ENCODE results near the gene ATP1A1. TPM values are rescaled to one million over a fixed set of nuclear protein-coding genes. Genes with fewer than 3 reads are reported as not detected.

The ATP1A1 gene
- total and polyA plus RNA-seq, 4 donors = 68.6 to 128 (median 82.6) TPM

- Histone ChIP-seq H3K36me3 (ENCODE audit: control insufficient read depth in 4 of 4, insufficient read depth in 3 of 4, low read depth in 1 of 4, low read length in 3 of 4) (no peaks in the 10 kb centered on the region), H3K27me3 (ENCODE audit: control insufficient read depth in 4 of 4, insufficient read depth in 4 of 4, low read length in 3 of 4) (no peaks in the 10 kb centered on the region), H3K9me3 (ENCODE audit: control insufficient read depth in 4 of 4, low read length in 3 of 4) (no peaks in the 10 kb centered on the region), H3K4me3 (ENCODE audit: low read depth in 1 of 3, low read length in 3 of 3) (peak overlapping the region in 2 of 3 donors; percentile 4 to 20), H3K27ac (ENCODE audit: low read depth in 1 of 2, low read length in 2 of 2) (peak overlapping the region; percentile 71 to 86), H3K4me1 (ENCODE audit: control insufficient read depth in 4 of 4, insufficient read depth in 4 of 4, low read length in 3 of 4) (peaks cover 17 to 73% (median 64%) of the 10 kb centered on the region in 4 donors), H3K9ac (ENCODE audit: low read depth in 1 of 2, low read length in 2 of 2) (peak overlapping the region; percentile 36 to 71)
- DNase-seq (ENCODE audit: low spot score) = no peak
- WGBS = 20% methylated on average over 13 of the region's 13 CpGs
- TF ChIP-seq, protein P1, sequence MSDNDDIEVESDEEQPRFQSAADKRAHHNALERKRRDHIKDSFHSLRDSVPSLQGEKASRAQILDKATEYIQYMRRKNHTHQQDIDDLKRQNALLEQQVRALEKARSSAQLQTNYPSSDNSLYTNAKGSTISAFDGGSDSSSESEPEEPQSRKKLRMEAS (IDR thresholded peaks at IDR 0.05) = no peak
- TF ChIP-seq, protein P2, sequence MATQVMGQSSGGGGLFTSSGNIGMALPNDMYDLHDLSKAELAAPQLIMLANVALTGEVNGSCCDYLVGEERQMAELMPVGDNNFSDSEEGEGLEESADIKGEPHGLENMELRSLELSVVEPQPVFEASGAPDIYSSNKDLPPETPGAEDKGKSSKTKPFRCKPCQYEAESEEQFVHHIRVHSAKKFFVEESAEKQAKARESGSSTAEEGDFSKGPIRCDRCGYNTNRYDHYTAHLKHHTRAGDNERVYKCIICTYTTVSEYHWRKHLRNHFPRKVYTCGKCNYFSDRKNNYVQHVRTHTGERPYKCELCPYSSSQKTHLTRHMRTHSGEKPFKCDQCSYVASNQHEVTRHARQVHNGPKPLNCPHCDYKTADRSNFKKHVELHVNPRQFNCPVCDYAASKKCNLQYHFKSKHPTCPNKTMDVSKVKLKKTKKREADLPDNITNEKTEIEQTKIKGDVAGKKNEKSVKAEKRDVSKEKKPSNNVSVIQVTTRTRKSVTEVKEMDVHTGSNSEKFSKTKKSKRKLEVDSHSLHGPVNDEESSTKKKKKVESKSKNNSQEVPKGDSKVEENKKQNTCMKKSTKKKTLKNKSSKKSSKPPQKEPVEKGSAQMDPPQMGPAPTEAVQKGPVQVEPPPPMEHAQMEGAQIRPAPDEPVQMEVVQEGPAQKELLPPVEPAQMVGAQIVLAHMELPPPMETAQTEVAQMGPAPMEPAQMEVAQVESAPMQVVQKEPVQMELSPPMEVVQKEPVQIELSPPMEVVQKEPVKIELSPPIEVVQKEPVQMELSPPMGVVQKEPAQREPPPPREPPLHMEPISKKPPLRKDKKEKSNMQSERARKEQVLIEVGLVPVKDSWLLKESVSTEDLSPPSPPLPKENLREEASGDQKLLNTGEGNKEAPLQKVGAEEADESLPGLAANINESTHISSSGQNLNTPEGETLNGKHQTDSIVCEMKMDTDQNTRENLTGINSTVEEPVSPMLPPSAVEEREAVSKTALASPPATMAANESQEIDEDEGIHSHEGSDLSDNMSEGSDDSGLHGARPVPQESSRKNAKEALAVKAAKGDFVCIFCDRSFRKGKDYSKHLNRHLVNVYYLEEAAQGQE (IDR thresholded peaks at IDR 0.05) = no peak
- peak in 1 of 2 donors; percentile 9 for TF ChIP-seq RXRA (IDR thresholded peaks at IDR 0.05)
- no peak for TF ChIP-seq NR2F2 (IDR thresholded peaks at IDR 0.05)
- TF ChIP-seq, protein P3, sequence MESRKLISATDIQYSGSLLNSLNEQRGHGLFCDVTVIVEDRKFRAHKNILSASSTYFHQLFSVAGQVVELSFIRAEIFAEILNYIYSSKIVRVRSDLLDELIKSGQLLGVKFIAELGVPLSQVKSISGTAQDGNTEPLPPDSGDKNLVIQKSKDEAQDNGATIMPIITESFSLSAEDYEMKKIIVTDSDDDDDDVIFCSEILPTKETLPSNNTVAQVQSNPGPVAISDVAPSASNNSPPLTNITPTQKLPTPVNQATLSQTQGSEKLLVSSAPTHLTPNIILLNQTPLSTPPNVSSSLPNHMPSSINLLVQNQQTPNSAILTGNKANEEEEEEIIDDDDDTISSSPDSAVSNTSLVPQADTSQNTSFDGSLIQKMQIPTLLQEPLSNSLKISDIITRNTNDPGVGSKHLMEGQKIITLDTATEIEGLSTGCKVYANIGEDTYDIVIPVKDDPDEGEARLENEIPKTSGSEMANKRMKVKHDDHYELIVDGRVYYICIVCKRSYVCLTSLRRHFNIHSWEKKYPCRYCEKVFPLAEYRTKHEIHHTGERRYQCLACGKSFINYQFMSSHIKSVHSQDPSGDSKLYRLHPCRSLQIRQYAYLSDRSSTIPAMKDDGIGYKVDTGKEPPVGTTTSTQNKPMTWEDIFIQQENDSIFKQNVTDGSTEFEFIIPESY (IDR thresholded peaks at IDR 0.05) = no peak
- peak; percentile 23 to 56 for TF ChIP-seq HNF4A (conservative IDR thresholded peaks at IDR 0.05)
- TF ChIP-seq TAF1 (conservative IDR thresholded peaks at IDR 0.05) = peak; percentile 23
- no peak for TF ChIP-seq FOXA2 (IDR thresholded peaks at IDR 0.05)
- TF ChIP-seq HNF4G (IDR thresholded peaks at IDR 0.05) = no peak
- TF ChIP-seq RAD21 (IDR thresholded peaks at IDR 0.05) = peak in 1 of 2 donors; percentile 12
- no peak for TF ChIP-seq GABPA (IDR thresholded peaks at IDR 0.05 in 1 of 2, conservative IDR thresholded peaks at IDR 0.05 in 1 of 2)
- TF ChIP-seq CTCF (IDR thresholded peaks at IDR 0.05; ENCODE audit: low read depth, low read length, missing input control) = no peak
- peak; percentile 14 for TF ChIP-seq YY1 (IDR thresholded peaks at IDR 0.05)
- no peak for TF ChIP-seq FOXA1 (IDR thresholded peaks at IDR 0.05)
- TF ChIP-seq EGR1 (IDR thresholded peaks at IDR 0.05; ENCODE audit: low read depth in 2 of 2) = peak in 1 of 2 donors; percentile 15
- TF ChIP-seq ATF3 (IDR thresholded peaks at IDR 0.05) = peak; percentile 28
- TF ChIP-seq SP1 (IDR thresholded peaks at IDR 0.05) = no peak
- TF ChIP-seq JUND (IDR thresholded peaks at IDR 0.05) = peak; percentile 82 to 93
These were observed 4.8 kb downstream of the ATP1A1 start for GRCh38 chr1:116377541-116378529.
